ENCODE measurements around the gene MCAM.

Gene MCAM

GRCh38 chr11:119324189-119324588 is 7.3 kb upstream of the MCAM start:
- Mint-ChIP-seq H3K36me3 (ENCODE audit: low read depth) (no peaks in the 10 kb centered on the region), H3K9me3 (no peaks in the 10 kb centered on the region), H3K4me3 (no peak overlapping the region), H3K27ac (peak overlapping the region; percentile 62), H3K27me3 (ENCODE audit: low read depth, poor library complexity) (peaks cover 16% of the 10 kb centered on the region), H3K4me1 (peaks cover 43% of the 10 kb centered on the region)
- TF ChIP-seq, protein P1, sequence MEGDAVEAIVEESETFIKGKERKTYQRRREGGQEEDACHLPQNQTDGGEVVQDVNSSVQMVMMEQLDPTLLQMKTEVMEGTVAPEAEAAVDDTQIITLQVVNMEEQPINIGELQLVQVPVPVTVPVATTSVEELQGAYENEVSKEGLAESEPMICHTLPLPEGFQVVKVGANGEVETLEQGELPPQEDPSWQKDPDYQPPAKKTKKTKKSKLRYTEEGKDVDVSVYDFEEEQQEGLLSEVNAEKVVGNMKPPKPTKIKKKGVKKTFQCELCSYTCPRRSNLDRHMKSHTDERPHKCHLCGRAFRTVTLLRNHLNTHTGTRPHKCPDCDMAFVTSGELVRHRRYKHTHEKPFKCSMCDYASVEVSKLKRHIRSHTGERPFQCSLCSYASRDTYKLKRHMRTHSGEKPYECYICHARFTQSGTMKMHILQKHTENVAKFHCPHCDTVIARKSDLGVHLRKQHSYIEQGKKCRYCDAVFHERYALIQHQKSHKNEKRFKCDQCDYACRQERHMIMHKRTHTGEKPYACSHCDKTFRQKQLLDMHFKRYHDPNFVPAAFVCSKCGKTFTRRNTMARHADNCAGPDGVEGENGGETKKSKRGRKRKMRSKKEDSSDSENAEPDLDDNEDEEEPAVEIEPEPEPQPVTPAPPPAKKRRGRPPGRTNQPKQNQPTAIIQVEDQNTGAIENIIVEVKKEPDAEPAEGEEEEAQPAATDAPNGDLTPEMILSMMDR (IDR thresholded peaks at IDR 0.05), result no peak
- DNase-seq, result no peak

DNA sequence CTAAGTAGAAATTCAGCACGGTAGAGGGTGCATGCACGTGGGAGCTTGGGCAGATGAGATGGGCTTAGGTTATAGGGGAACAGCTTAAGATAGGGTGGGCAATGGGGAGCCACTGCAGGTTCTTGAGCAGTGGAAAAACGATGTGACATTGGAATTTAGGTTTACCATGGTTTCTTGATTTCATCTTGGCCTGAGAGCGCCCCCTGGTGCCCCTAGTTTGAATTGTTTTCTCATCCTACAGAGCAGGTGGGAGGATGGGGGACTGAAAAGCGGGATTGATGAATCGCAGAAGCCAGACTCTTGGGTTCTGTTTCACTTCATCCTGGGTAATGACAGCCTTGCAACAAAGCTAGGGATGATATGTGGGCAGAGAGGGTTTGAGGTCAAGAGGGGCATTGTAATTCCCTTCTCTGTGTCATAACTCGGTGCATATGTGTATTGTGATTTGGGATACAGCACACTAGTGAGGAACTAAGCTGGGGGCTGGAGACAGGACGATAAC is 6.7 kb upstream of the MCAM start:
- peaks cover 49% of the 10 kb centered on the region for H3K4me1 Mint-ChIP-seq
- H3K4me3 Mint-ChIP-seq, result no peak overlapping the region
- no peaks in the 10 kb centered on the region for H3K36me3 Mint-ChIP-seq (ENCODE audit: low read depth)
- TF ChIP-seq, protein P1 (IDR thresholded peaks at IDR 0.05), result peak; percentile 81
- peak overlapping the region; percentile 62 for H3K27ac Mint-ChIP-seq
- peaks cover 11% of the 10 kb centered on the region for H3K27me3 Mint-ChIP-seq (ENCODE audit: low read depth, poor library complexity)
- peak; percentile 90 for DNase-seq
- H3K9me3 Mint-ChIP-seq, result no peaks in the 10 kb centered on the region

DNA sequence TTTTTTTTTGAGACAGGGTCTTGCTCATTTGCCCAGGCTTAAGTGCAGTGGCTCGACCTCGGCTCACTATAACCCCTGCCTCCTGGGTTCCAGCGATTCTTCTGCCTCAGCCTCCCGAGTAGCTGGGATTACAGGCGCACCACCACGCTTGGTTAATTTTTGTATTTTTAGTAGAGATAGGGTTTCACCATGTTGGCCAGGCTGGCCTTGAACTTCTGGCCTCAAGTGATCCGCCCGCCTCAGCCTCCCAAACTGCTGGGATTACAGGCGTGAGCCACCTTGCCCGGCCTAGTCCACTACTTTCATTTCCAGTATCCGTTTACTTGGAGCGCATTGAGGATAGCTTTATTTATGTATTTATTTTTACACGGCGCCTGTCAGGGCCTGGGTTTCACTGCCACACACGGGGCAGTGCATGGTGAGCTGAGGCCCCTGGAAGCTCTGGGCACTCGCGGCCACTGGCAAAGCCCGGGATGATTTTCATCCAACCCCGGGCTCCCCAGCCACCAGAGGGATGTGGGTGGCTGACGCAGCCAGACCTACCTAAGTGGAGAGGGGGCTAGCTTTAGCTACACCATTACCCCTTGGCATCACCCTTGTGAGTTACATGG is 6.1 kb upstream of the MCAM start:
- no peak overlapping the region for H3K27ac Mint-ChIP-seq
- H3K4me1 Mint-ChIP-seq, result peaks cover 55% of the 10 kb centered on the region
- H3K27me3 Mint-ChIP-seq (ENCODE audit: low read depth, poor library complexity), result peaks cover 8% of the 10 kb centered on the region
- no peak for DNase-seq
- no peak overlapping the region for H3K4me3 Mint-ChIP-seq
- TF ChIP-seq, protein P1 (IDR thresholded peaks at IDR 0.05), result no peak
- H3K36me3 Mint-ChIP-seq (ENCODE audit: low read depth), result no peaks in the 10 kb centered on the region
- H3K9me3 Mint-ChIP-seq, result no peaks in the 10 kb centered on the region

DNA sequence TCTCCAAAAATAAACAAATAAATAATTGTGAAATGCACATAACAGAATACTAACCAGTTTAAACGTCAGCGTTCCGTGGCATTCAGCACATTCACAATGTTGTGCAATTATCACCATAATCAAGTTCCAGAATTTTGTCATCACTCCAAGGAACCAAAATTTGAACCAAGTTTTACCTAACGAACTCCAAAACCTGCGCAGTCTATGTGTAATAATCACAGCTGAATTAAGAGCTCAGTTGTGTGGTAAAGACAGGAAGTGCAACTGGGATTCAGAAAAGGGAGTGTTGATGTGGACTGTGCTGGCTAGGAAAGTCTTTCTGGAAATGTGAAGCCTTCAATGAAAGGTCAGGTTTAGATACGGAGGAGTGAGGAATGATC is 5.4 kb upstream of the MCAM start:
- no peaks in the 10 kb centered on the region for H3K36me3 Mint-ChIP-seq (ENCODE audit: low read depth)
- H3K9me3 Mint-ChIP-seq, result no peaks in the 10 kb centered on the region
- no peak overlapping the region for H3K27ac Mint-ChIP-seq
- TF ChIP-seq, protein P1 (IDR thresholded peaks at IDR 0.05), result no peak
- DNase-seq, result no peak
- H3K27me3 Mint-ChIP-seq (ENCODE audit: low read depth, poor library complexity), result peaks cover 8% of the 10 kb centered on the region
- no peak overlapping the region for H3K4me3 Mint-ChIP-seq
- H3K4me1 Mint-ChIP-seq, result peaks cover 61% of the 10 kb centered on the region

GRCh38 chr11:119320776-119321524 is 4.0 kb upstream of the MCAM start:
- Mint-ChIP-seq H3K27me3 (ENCODE audit: low read depth, poor library complexity) (peaks cover 11% of the 10 kb centered on the region), H3K36me3 (ENCODE audit: low read depth) (no peaks in the 10 kb centered on the region), H3K4me1 (peaks cover 61% of the 10 kb centered on the region), H3K4me3 (peak overlapping the region; percentile 73), H3K9me3 (no peaks in the 10 kb centered on the region), H3K27ac (no peak overlapping the region)
- DNase-seq, result peak; percentile 74
- TF ChIP-seq, protein P1 (IDR thresholded peaks at IDR 0.05), result no peak

Data from nephron progenitor cell (in vitro differentiated cells).